HepG2 (cell line): Measurements from ENCODE around the gene SELENOM. TPM values are rescaled to one million over a fixed set of nuclear protein-coding genes. Genes with fewer than 3 reads are reported as not detected.
A peak's percentile ranks its signal among the peaks of the same experiment; 100 is the strongest.

Source experiments
- HDAC1 ChIP-seq: sonication (generic); formaldehyde crosslinking; IDR thresholded peaks from 2 replicates; pipeline ENCODE4 v1.5.1; 2020; ENCODE audit warnings: mild to moderate bottlenecking, missing genetic modification reagents
- HNF1A ChIP-seq, 2 experiments: sonication (generic) in 1 of 2; formaldehyde crosslinking in 1 of 2; IDR thresholded peaks; 2 replicates each; pipeline versions ENCODE4 v1.4.0 to v1.6.1; 2016 to 2020; ENCODE audit warnings: borderline replicate concordance in 1 of 2, low read depth in 1 of 2, mild to moderate bottlenecking in 1 of 2, missing genetic modification reagents in 1 of 2
- IKZF4 ChIP-seq: sonication (generic); formaldehyde crosslinking; IDR thresholded peaks from 2 replicates; pipeline ENCODE4 v1.5.1; 2020; ENCODE audit warnings: borderline replicate concordance, mild to moderate bottlenecking, low read depth, missing genetic modification reagents; ENCODE audit errors: not compliant biosample characterization
- JUND ChIP-seq: sonication (generic); formaldehyde crosslinking; IDR thresholded peaks from 2 replicates; pipeline ENCODE4 v1.8.0; 2022; ENCODE audit warnings: mild to moderate bottlenecking, missing genetic modification reagents
- NR2C2 ChIP-seq: sonication (generic); formaldehyde crosslinking; IDR thresholded peaks from 2 replicates; pipeline ENCODE4 v1.4.0; 2020; ENCODE audit warnings: missing genetic modification reagents, mild to moderate bottlenecking, moderate library complexity, borderline replicate concordance
- PRDM4 ChIP-seq: sonication (generic); formaldehyde crosslinking; IDR thresholded peaks from 2 replicates; pipeline ENCODE4 v1.9.0; 2021; ENCODE audit warnings: missing genetic modification reagents, borderline replicate concordance
- RARG ChIP-seq: sonication (generic); formaldehyde crosslinking; IDR thresholded peaks from 2 replicates; pipeline ENCODE4 v1.4.0; 2020; ENCODE audit warnings: low read depth, mild to moderate bottlenecking, missing genetic modification reagents
- RNF2 ChIP-seq: fragments of 450-650 bp; conservative IDR thresholded peaks from 2 replicates; pipeline ENCODE4 v1.6.1; 2016; ENCODE audit warnings: low read depth
- SP5 ChIP-seq: IDR thresholded peaks from 2 replicates; pipeline ENCODE4 v1.6.1; 2016; ENCODE audit warnings: low read depth, borderline replicate concordance
- ZBTB43 ChIP-seq: sonication (generic); formaldehyde crosslinking; conservative IDR thresholded peaks from 2 replicates; pipeline ENCODE4 v1.4.0; 2020; ENCODE audit warnings: missing genetic modification reagents
- ZFP36L1 ChIP-seq: sonication (generic); formaldehyde crosslinking; IDR thresholded peaks from 2 replicates; pipeline ENCODE4 v1.8.0; 2022; ENCODE audit warnings: mild to moderate bottlenecking, missing genetic modification reagents, moderate library complexity
- ZGPAT ChIP-seq: IDR thresholded peaks from 2 replicates; pipeline ENCODE4 v1.6.1; 2016; ENCODE audit warnings: mild to moderate bottlenecking
- ZNF274 ChIP-seq: sonication (generic); formaldehyde crosslinking; IDR thresholded peaks from 2 replicates; pipeline ENCODE4 v1.5.1; 2020; ENCODE audit warnings: mild to moderate bottlenecking, missing genetic modification reagents
- ZNF556 ChIP-seq: sonication (generic); formaldehyde crosslinking; IDR thresholded peaks from 2 replicates; pipeline ENCODE4 v1.4.0; 2020; ENCODE audit warnings: mild to moderate bottlenecking, missing genetic modification reagents, borderline replicate concordance
- ZNF558 ChIP-seq: sonication (generic); formaldehyde crosslinking; IDR thresholded peaks from 2 replicates; pipeline ENCODE4 v1.9.0; 2022; ENCODE audit warnings: mild to moderate bottlenecking, missing genetic modification reagents, borderline replicate concordance
- ZNF572 ChIP-seq: sonication (generic); formaldehyde crosslinking; IDR thresholded peaks from 2 replicates; pipeline ENCODE4 v1.5.1; 2020; ENCODE audit warnings: mild to moderate bottlenecking, missing genetic modification reagents
- ZNF580 ChIP-seq: IDR thresholded peaks from 2 replicates; pipeline ENCODE4 v1.6.1; 2016; ENCODE audit warnings: low read depth, borderline replicate concordance
- ZNF839 ChIP-seq: sonication (generic); formaldehyde crosslinking; IDR thresholded peaks from 2 replicates; pipeline ENCODE4 v1.4.0; 2020; ENCODE audit warnings: missing genetic modification reagents, mild to moderate bottlenecking, borderline replicate concordance
- polyA plus RNA-seq, 8 experiments: library from polyadenylated mRNA; depleted of rRNA in 3 of 8; stranded (reverse) in 7 of 8; unstranded in 1 of 8; fragments of >200 nt; fragmentation: Illumina TruSeq in 4 of 8; extraction: Trizol in 4 of 8; gene quantifications; 2 replicates each; pipeline versions ENCODE4 v1.2.1 to v1.2.3, GENCODE V29; 2011 to 2016; ENCODE audit warnings: low read depth in 4 of 8, missing spikeins in 1 of 8, mixed read lengths in 1 of 8; ENCODE audit not compliant: insufficient read depth in 1 of 8
- total RNA-seq, 5 experiments: library from RNA; depleted of rRNA; stranded (reverse); fragments of >200 nt; fragmentation: Illumina TruSeq; extraction: Trizol; gene quantifications; 2 replicates each; pipeline ENCODE4 v1.2.3, GENCODE V29; 2016; ENCODE audit warnings: low read depth in 1 of 5

SELENOM gene
- total and polyA plus RNA-seq, 2 of the 13 experiments (the other 11 are each of a cell fraction or from before 2014, with no cell fraction given), result 4.1 to 4.3 TPM

GRCh38 chr22:31080848-31081649 is 26.3 kb downstream of the SELENOM start, which contains the start of gene SMTN (continued):
- TF ChIP-seq PRDM4 (no peak), ZNF556 (CRISPR knock-in tag) (0 out of 2 replicates have a peak, but pooled peaks have one; percentile 76), HNF1A (IDR thresholded peaks at IDR 0.05; ENCODE audit: low read depth) (no peak), HNF1A (CRISPR knock-in tag; IDR thresholded peaks at IDR 0.05; ENCODE audit: borderline replicate concordance) (0 out of 2 replicates have a peak, but pooled peaks have one; percentile 9), ZNF558 (CRISPR knock-in tag) (no peak), ZGPAT (peak; percentile 38; the same call in 1 of the 2 replicates), SP5 (CRISPR knock-in tag) (peak; percentile 81; the same call in 1 of the 2 replicates), ZBTB43 (CRISPR knock-in tag) (no peak), RNF2 (no peak), ZNF274 (CRISPR knock-in tag) (peak; percentile 30; the same call in 1 of the 2 replicates), ZNF572 (CRISPR knock-in tag) (0 out of 2 replicates have a peak, but pooled peaks have one; percentile 16), ZNF580 (CRISPR knock-in tag) (no peak), IKZF4 (CRISPR knock-in tag) (no peak), ZNF839 (peak; percentile 65; the same call in 1 of the 2 replicates), HDAC1 (CRISPR knock-in tag) (peak; percentile 67), RARG (CRISPR knock-in tag) (no peak), ZFP36L1 (no peak), JUND (CRISPR knock-in tag) (no peak), NR2C2 (CRISPR knock-in tag) (peak; percentile 41; the same call in 1 of the 2 replicates)
